ENCODE results near the gene MCC. TPM values are rescaled to one million over a fixed set of nuclear protein-coding genes. Genes with fewer than 3 reads are reported as not detected.

The MCC gene
- total RNA-seq, 3 donors from 2014 or later: 24.3 to 46.5 (median 29.4) TPM

GRCh38 chr5:113340537-113340936, 147.7 kb downstream of the MCC start:
- DNase-seq (ENCODE audit: low spot score in 2 of 2): no peak
- H3K27ac ChIP-seq: no peak overlapping the region
- TF ChIP-seq POLR2AphosphoS5 (IDR thresholded peaks at IDR 0.05) (no peak), POLR2A (IDR thresholded peaks at IDR 0.05) (no peak)
- TF ChIP-seq, protein P1, sequence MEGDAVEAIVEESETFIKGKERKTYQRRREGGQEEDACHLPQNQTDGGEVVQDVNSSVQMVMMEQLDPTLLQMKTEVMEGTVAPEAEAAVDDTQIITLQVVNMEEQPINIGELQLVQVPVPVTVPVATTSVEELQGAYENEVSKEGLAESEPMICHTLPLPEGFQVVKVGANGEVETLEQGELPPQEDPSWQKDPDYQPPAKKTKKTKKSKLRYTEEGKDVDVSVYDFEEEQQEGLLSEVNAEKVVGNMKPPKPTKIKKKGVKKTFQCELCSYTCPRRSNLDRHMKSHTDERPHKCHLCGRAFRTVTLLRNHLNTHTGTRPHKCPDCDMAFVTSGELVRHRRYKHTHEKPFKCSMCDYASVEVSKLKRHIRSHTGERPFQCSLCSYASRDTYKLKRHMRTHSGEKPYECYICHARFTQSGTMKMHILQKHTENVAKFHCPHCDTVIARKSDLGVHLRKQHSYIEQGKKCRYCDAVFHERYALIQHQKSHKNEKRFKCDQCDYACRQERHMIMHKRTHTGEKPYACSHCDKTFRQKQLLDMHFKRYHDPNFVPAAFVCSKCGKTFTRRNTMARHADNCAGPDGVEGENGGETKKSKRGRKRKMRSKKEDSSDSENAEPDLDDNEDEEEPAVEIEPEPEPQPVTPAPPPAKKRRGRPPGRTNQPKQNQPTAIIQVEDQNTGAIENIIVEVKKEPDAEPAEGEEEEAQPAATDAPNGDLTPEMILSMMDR (IDR thresholded peaks at IDR 0.05): no peak
- peaks cover 0 to 15% of the 10 kb centered on the region in 2 donors for H3K4me1 ChIP-seq
- H3K4me3 ChIP-seq: no peak overlapping the region
- H3K27me3 ChIP-seq: no peaks in the 10 kb centered on the region
- H3K9me3 ChIP-seq: no peaks in the 10 kb centered on the region
- intact Hi-C loops (cut with DNase I; ENCODE audit: low total_unique reads): no loop called here
- no peaks in the 10 kb centered on the region for H3K36me3 ChIP-seq

GRCh38 chr5:113338628-113339027, 149.6 kb downstream of the MCC start:
- Histone ChIP-seq H3K36me3 (no peaks in the 10 kb centered on the region), H3K27me3 (no peaks in the 10 kb centered on the region), H3K27ac (no peak overlapping the region), H3K4me1 (peaks cover 0 to 9% of the 10 kb centered on the region in 2 donors), H3K4me3 (no peak overlapping the region), H3K9me3 (no peaks in the 10 kb centered on the region)
- TF ChIP-seq, protein P1 (IDR thresholded peaks at IDR 0.05): no peak
- no peak for TF ChIP-seq POLR2AphosphoS5 (IDR thresholded peaks at IDR 0.05)
- intact Hi-C loops (cut with DNase I; ENCODE audit: low total_unique reads): no loop called here
- DNase-seq (ENCODE audit: low spot score in 2 of 2): no peak

- no peak for DNase-seq (ENCODE audit: low spot score in 2 of 2)
- Histone ChIP-seq H3K9me3 (no peaks in the 10 kb centered on the region), H3K27me3 (no peaks in the 10 kb centered on the region), H3K27ac (no peak overlapping the region), H3K4me3 (no peak overlapping the region), H3K36me3 (no peaks in the 10 kb centered on the region), H3K4me1 (peaks cover 0 to 3% of the 10 kb centered on the region in 2 donors)
- intact Hi-C loops (cut with DNase I; ENCODE audit: low total_unique reads): no loop called here
- no peak for TF ChIP-seq POLR2A (IDR thresholded peaks at IDR 0.05)
- no peak for TF ChIP-seq POLR2AphosphoS5 (IDR thresholded peaks at IDR 0.05)
- TF ChIP-seq, protein P1 (IDR thresholded peaks at IDR 0.05): no peak
Observed at GRCh38 chr5:113337515-113338415, 150.5 kb downstream of the MCC start.

DNA sequence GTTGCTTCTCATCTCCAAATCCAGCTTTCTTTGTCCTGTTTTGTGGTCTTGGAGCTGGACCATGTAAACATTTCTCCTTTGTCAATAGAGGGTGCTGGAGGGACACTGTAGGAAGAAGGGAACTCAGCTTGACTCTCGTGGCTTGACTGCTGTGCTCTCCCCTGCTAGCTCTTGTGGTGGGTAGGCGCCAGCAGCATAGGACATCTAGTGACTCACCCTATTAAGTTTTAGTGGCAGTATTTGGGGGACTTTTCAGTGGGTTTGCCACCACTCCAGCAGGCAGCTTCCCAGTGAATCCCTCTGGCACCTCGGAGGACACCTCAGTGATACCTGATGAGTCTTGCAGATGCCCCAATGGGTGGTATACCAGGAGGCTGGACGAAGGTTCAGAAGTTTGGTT, 151.3 kb downstream of the MCC start:
- TF ChIP-seq, protein P1 (IDR thresholded peaks at IDR 0.05): peak in 1 of 3 donors; percentile 20
- no peak for TF ChIP-seq POLR2AphosphoS5 (IDR thresholded peaks at IDR 0.05)
- DNase-seq (ENCODE audit: low spot score in 2 of 2): no peak
- H3K27me3 ChIP-seq: no peaks in the 10 kb centered on the region
- intact Hi-C loops (cut with DNase I; ENCODE audit: low total_unique reads): no loop called here
- no peaks in the 10 kb centered on the region for H3K36me3 ChIP-seq
- no peak overlapping the region for H3K27ac ChIP-seq
- no peak overlapping the region for H3K4me3 ChIP-seq
- no peaks in the 10 kb centered on the region for H3K4me1 ChIP-seq
- H3K9me3 ChIP-seq: no peaks in the 10 kb centered on the region

DNA sequence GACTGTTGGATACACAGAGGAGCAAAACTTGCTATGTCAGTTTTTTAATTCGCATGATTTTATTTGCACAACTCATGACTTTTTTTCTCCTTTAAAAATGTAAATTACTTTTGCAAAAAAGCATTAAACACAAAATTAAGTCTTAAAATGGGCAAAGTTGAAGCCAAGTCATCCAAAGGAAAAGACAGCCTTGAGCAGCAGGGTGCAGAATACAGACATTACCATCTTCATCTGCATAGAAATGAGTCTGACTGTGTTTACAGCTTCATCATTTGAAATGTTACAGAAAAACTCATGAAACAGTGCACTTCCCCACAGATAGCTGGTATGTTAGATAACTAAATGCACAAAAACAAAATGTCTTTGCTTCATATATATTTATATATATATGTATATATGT, 154.8 kb downstream of the MCC start:
- no peaks in the 10 kb centered on the region for H3K4me1 ChIP-seq
- H3K4me3 ChIP-seq: no peak overlapping the region
- H3K27me3 ChIP-seq: no peaks in the 10 kb centered on the region
- TF ChIP-seq POLR2AphosphoS5 (IDR thresholded peaks at IDR 0.05): no peak
- TF ChIP-seq, protein P1 (IDR thresholded peaks at IDR 0.05): no peak
- no peak for TF ChIP-seq POLR2A (IDR thresholded peaks at IDR 0.05)
- no peaks in the 10 kb centered on the region for H3K36me3 ChIP-seq
- intact Hi-C loops (cut with DNase I; ENCODE audit: low total_unique reads): no loop called here
- no peak overlapping the region for H3K27ac ChIP-seq
- no peak for DNase-seq (ENCODE audit: low spot score in 2 of 2)
- H3K9me3 ChIP-seq: no peaks in the 10 kb centered on the region

Measured in breast epithelium (tissue), 4 donors.